Stimulated activated naive CD8-positive, alpha-beta T cell treated with anti-CD3 and anti-CD28 coated beads, Interleukin-15, amount 100 ng/mL, for 72 hours (primary cell): ENCODE measurements around the gene EVC2.
"Not testable (repeated sequence)": the region's sequence is repeated elsewhere in the genome, so short reads cannot be mapped to it uniquely, and the experiment has no call there.

Experiments used
- ATAC-seq: fragments of 150-1000 bp; cut with Tn5 transposase; 2 replicates; pipeline ENCODE4 v1.10.0; 2021; ENCODE audit warnings: mild to moderate bottlenecking, moderate library complexity
- DNase-seq, 2 donors: peaks; one replicate each; pipeline ENCODE4 v3.0.0; 2021 to 2022
- H3K27ac Mint-ChIP-seq, 2 donors: one replicate each; pipeline ENCODE4 v1.8.0; 2022; ENCODE audit warnings: mild to moderate bottlenecking in 2 of 2, mixed read lengths in 2 of 2, moderate library complexity in 2 of 2
- H3K27me3 Mint-ChIP-seq: one replicate; pipeline ENCODE4 v1.8.0; 2022; ENCODE audit warnings: mixed read lengths
- H3K4me1 Mint-ChIP-seq: one replicate; pipeline ENCODE4 v1.8.0; 2022; ENCODE audit warnings: mild to moderate bottlenecking, mixed read lengths
- H3K4me3 Mint-ChIP-seq, 2 donors: one replicate each; pipeline ENCODE4 v1.8.0; 2022; ENCODE audit warnings: mild to moderate bottlenecking in 2 of 2, mixed read lengths in 2 of 2, moderate library complexity in 1 of 2
- H3K9me3 Mint-ChIP-seq, 2 donors: one replicate each; pipeline ENCODE4 v1.8.0; 2022; ENCODE audit warnings: mixed read lengths in 2 of 2

The EVC2 gene

DNA sequence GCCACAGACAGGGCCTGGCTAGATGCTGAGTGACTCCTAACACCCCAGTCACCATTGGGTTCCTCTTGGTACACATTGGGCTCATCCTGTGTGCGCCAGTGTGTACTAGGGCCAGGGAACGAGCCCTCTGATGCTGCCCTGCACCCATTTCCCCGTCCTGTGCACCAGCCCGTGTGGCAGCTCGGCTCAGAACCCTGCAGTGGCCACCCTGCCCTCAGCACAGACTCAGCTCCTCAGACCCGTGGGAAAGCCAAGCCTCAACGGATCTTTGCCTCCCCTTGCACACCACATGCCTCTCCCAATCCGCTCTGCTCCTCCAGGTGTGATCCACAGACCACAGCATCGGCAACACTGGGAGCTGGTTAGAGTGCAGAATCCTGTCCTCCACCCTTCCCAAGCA is 41.2 kb upstream of the EVC2 start:
- no peak for DNase-seq
- no peak overlapping the region for H3K4me3 Mint-ChIP-seq
- no peaks in the 10 kb centered on the region for H3K9me3 Mint-ChIP-seq
- H3K27me3 Mint-ChIP-seq: peaks cover 8% of the 10 kb centered on the region
- no peak for ATAC-seq
- peak overlapping the region in 1 of 2 donors; percentile 16 for H3K27ac Mint-ChIP-seq
- H3K4me1 Mint-ChIP-seq: no peaks in the 10 kb centered on the region

- H3K4me1 Mint-ChIP-seq: no peaks in the 10 kb centered on the region
- DNase-seq: no peak
- H3K27ac Mint-ChIP-seq: no peak overlapping the region
- no peaks in the 10 kb centered on the region for H3K9me3 Mint-ChIP-seq
- H3K27me3 Mint-ChIP-seq: peaks cover 8% of the 10 kb centered on the region
- H3K4me3 Mint-ChIP-seq: no peak overlapping the region
- no peak for ATAC-seq
These were observed 39.5 kb upstream of the EVC2 start for GRCh38 chr4:5747738-5748375.

- ATAC-seq: no peak
- H3K4me3 Mint-ChIP-seq: no peak overlapping the region
- no peaks in the 10 kb centered on the region for H3K4me1 Mint-ChIP-seq
- H3K27me3 Mint-ChIP-seq: peaks cover 8% of the 10 kb centered on the region
- no peaks in the 10 kb centered on the region for H3K9me3 Mint-ChIP-seq
- no peak for DNase-seq
- H3K27ac Mint-ChIP-seq: no peak overlapping the region
These were observed 38.7 kb upstream of the EVC2 start for GRCh38 chr4:5746829-5747737.

GRCh38 chr4:5746250-5746649 is 37.9 kb upstream of the EVC2 start:
- Mint-ChIP-seq H3K27ac (no peak overlapping the region), H3K4me3 (no peak overlapping the region), H3K27me3 (peaks cover 1% of the 10 kb centered on the region), H3K9me3 (no peaks in the 10 kb centered on the region), H3K4me1 (no peaks in the 10 kb centered on the region)
- no peak for ATAC-seq
- no peak for DNase-seq

DNA sequence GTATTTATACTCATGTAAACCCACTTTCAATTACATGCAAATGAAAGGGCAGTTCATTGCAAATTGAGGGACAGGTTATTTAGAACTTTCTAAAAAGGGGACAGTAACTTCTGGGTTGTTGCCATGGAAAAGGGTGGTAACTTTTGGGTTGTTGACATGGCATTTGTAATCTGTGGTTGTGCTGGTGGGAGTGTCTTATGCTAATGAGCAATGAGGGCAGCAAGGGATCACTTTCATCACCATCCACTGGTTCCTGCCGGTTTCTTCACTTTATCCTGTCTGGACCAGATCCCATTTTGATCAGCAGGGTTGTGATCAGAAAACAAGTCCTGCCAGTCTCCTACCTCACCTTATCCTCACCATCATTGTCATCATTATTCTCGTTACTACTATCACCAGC is 34.6 kb upstream of the EVC2 start:
- Mint-ChIP-seq H3K4me3 (no peak overlapping the region), H3K4me1 (no peaks in the 10 kb centered on the region), H3K9me3 (no peaks in the 10 kb centered on the region), H3K27me3 (no peaks in the 10 kb centered on the region), H3K27ac (no peak overlapping the region)
- DNase-seq (no peak), ATAC-seq (no peak)

- ATAC-seq (no peak), DNase-seq (no peak)
- Mint-ChIP-seq H3K27ac (no peak overlapping the region), H3K4me3 (no peak overlapping the region), H3K4me1 (no peaks in the 10 kb centered on the region), H3K27me3 (no peaks in the 10 kb centered on the region), H3K9me3 (no peaks in the 10 kb centered on the region)
These were observed 34.0 kb upstream of the EVC2 start for GRCh38 chr4:5742388-5742787.

DNA sequence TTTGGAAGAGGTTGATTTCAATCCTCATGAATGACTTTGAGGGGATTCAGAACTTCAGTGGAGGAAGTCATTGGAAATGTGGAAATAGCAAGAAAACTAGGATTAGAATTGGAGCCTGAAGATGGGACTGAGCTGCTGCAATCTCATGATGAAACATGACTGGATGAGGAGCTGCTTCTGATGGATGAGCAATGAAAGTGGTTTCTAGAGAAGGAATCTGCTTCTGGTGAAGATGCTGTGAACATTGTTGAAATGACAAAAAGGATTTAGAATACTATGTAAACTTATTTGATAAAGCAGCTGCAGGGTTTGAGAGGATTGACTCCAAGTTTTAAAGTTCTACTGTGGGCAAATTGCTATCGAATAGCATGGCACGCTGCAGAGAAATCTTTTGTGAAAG is 29.7 kb upstream of the EVC2 start:
- ATAC-seq: no peak
- Mint-ChIP-seq H3K27me3 (no peaks in the 10 kb centered on the region), H3K9me3 (no peaks in the 10 kb centered on the region)

DNA sequence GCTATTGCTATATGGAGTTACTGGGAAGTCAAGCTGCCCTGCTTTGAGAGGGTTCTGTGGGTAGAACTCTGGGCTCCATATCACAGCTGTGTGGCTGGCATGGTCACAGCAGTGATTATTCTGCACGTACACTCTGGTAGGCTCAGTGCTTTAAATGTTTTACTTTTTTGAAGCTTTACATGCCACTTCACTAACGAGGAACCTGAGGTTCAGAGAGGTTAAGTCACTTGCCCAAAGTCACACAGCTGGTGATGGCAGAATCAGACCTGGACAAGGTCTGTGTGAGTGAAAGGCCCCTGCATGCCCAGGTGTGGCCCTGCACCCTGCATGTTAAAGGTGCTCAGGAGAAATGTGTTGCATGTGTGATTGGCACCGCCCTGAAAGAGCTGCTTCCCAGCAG is 27.1 kb upstream of the EVC2 start:
- Mint-ChIP-seq H3K9me3 (no peaks in the 10 kb centered on the region), H3K27ac (no peak overlapping the region), H3K4me1 (no peaks in the 10 kb centered on the region), H3K4me3 (no peak overlapping the region), H3K27me3 (no peaks in the 10 kb centered on the region)
- ATAC-seq: no peak
- no peak for DNase-seq

More for the DNA sequence above, 29.7 kb upstream of the EVC2 start:
- Mint-ChIP-seq H3K4me1 (no peaks in the 10 kb centered on the region), H3K27ac (no peak overlapping the region), H3K4me3 (no peak overlapping the region)
- no peak for DNase-seq

DNA sequence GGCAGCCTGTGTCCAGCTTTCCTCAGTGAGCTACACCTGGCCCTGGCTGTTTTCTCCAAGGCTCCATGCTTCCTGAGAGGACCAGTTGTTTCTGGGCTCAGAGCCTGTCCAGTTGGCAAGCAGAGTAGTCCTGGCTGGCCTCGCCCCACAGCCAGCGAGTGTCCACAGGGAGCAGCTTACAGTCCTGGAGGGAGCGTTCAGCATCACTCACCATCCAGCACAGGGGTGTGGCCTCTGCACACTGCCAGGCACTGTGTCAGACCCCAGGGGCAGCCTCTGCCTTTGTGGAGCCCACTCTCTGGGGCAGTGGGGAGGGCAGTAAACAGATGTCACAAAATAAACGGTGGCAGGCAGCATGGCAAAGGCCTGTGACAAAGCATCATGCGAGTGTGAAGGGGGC is 26.5 kb upstream of the EVC2 start:
- H3K4me3 Mint-ChIP-seq: no peak overlapping the region
- no peak overlapping the region for H3K27ac Mint-ChIP-seq
- ATAC-seq (no peak), DNase-seq (no peak)
- H3K9me3 Mint-ChIP-seq: no peaks in the 10 kb centered on the region
- no peaks in the 10 kb centered on the region for H3K27me3 Mint-ChIP-seq
- H3K4me1 Mint-ChIP-seq: no peaks in the 10 kb centered on the region

GRCh38 chr4:5732158-5732557 is 23.8 kb upstream of the EVC2 start:
- no peaks in the 10 kb centered on the region for H3K9me3 Mint-ChIP-seq
- DNase-seq (no peak), ATAC-seq (no peak)
- no peak overlapping the region for H3K27ac Mint-ChIP-seq
- no peaks in the 10 kb centered on the region for H3K27me3 Mint-ChIP-seq
- no peak overlapping the region for H3K4me3 Mint-ChIP-seq
- no peaks in the 10 kb centered on the region for H3K4me1 Mint-ChIP-seq

DNA sequence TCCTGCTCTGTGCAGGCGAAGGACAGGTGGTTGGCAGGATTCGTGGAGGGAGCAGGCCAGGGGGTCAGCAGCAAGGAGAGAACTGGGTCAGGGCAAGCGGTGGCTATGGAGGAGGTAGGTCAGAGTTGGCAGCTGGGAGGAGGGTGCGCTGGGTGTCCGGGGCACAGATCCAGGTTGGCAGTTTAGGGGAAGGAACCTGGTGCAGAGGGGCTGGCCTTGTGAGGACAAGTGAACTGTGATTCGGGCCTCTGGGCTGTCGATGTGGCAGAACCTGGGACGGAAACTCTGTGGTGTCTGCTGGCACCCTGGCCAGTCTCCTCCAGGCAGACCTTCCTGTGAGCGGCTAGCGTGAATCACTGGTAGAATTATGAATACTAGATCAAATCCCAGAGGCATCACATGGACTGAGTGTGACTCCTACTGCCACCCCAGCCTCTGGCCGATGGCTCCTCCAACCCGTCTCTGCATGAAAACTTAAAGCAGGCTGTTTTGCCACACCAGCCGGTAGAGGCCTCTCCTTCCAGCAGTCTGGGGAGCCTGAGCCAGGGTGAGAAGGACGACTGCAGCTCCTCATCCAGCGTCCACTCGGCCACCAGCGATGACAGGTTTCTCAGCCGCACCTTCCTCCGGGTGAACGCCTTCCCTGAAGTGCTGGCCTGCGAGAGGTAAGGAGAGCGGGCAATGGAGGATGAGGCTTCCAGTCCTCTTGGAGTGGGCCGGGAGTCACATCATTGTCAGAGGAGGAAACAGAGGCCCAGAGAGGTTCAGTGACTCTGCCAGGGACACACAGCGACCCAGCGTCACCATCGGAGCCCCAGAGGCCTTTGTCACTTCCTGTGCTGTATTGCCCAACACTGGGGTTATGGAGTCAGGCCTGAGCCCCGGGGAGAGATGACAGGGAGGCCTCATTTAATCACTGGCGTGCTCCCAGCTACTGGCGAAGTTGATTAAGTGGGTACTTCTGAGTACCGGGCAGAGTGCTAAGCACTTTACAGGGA is 22.9 kb upstream of the EVC2 start:
- H3K27ac Mint-ChIP-seq: no peak overlapping the region

GRCh38 chr4:5730436-5730835 is 22.1 kb upstream of the EVC2 start:
- Mint-ChIP-seq H3K4me1 (no peaks in the 10 kb centered on the region), H3K9me3 (peaks cover 0 to 4% of the 10 kb centered on the region in 2 donors), H3K27ac (no peak overlapping the region), H3K4me3 (no peak overlapping the region), H3K27me3 (no peaks in the 10 kb centered on the region)
- DNase-seq (no peak), ATAC-seq (no peak)

More for the DNA sequence above, 22.9 kb upstream of the EVC2 start:
- DNase-seq (no peak), ATAC-seq (no peak)
- H3K27me3 Mint-ChIP-seq: no peaks in the 10 kb centered on the region
- H3K9me3 Mint-ChIP-seq: no peaks in the 10 kb centered on the region
- H3K4me3 Mint-ChIP-seq: no peak overlapping the region
- no peaks in the 10 kb centered on the region for H3K4me1 Mint-ChIP-seq

DNA sequence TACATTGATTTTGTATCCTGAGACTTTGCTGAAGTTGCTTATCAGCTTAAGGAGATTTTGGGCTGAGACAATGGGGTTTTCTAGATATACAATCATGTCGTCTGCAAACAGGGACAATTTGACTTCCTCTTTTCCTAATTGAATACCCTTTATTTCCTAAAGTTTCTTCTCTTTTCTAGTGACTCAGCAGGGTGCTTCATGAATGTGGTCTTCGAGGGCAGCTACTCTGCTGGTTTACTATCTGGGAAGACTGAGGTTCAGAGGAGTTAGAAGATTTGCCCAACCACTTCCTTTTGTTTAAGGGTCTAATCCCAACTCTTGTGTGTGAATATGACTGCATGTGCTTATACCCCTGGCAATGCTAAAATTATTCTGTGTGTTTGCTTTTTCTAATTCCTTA is 20.1 kb upstream of the EVC2 start:
- H3K27ac Mint-ChIP-seq, H3K4me1 Mint-ChIP-seq, ATAC-seq: not testable (repeated sequence)

GRCh38 chr4:5724377-5724776 is 16.0 kb upstream of the EVC2 start:
- H3K9me3 Mint-ChIP-seq: peaks cover 0 to 4% of the 10 kb centered on the region in 2 donors
- DNase-seq (no peak), ATAC-seq (no peak)
- no peak overlapping the region for H3K27ac Mint-ChIP-seq
- no peaks in the 10 kb centered on the region for H3K4me1 Mint-ChIP-seq
- no peaks in the 10 kb centered on the region for H3K27me3 Mint-ChIP-seq
- no peak overlapping the region for H3K4me3 Mint-ChIP-seq

More for the DNA sequence above, 20.1 kb upstream of the EVC2 start:
- not testable (repeated sequence) for DNase-seq, H3K9me3 Mint-ChIP-seq, H3K4me3 Mint-ChIP-seq, H3K27me3 Mint-ChIP-seq

DNA sequence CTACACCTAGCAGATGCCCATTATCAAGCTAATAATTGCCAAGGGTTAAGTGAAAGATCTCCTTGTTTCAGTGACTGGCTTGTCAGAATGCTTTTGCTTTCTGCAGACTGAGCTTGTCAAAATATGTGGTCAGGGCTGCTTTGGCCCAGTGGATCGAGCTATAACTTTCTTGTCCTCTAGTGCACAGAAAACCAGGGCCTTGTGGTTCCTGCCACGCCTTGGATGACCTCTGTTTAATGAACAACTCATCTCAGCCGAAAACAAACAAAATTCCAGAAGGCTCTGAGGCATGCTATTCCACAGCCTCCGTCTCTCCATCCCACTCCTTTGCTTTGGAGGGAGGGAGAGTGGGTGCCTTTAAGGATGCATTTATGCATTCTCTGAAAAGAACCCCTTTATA is 14.0 kb upstream of the EVC2 start:
- H3K27me3 Mint-ChIP-seq: peaks cover 7% of the 10 kb centered on the region
- H3K4me1 Mint-ChIP-seq: no peaks in the 10 kb centered on the region
- no peak overlapping the region for H3K27ac Mint-ChIP-seq
- peaks cover 5 to 11% of the 10 kb centered on the region in 2 donors for H3K9me3 Mint-ChIP-seq
- no peak for DNase-seq
- no peak overlapping the region for H3K4me3 Mint-ChIP-seq
- no peak for ATAC-seq
